Measurements from ENCODE around the gene ZBTB7A.
A peak's percentile ranks its signal among the peaks of the same experiment; 100 is the strongest.

The ZBTB7A gene

GRCh38 chr19:4066682-4067395 is at the start of gene ZBTB7A:
TSS of gene ZBTB7A (minus strand) at chr19:4066899. CDS start at chr19:4055232, 11,667 bp downstream.
- peak; percentile 36 for DNase-seq

GRCh38 chr19:4115818-4116385 is 49.2 kb upstream of the ZBTB7A start:
- no peak for DNase-seq

GRCh38 chr19:4115050-4115817 is 48.5 kb upstream of the ZBTB7A start:
- no peak for DNase-seq

GRCh38 chr19:4114181-4114580 is 47.5 kb upstream of the ZBTB7A start:
- DNase-seq = no peak

- DNase-seq = no peak
These were observed 46.8 kb upstream of the ZBTB7A start for GRCh38 chr19:4113398-4114088.

GRCh38 chr19:4112367-4112766 is 45.7 kb upstream of the ZBTB7A start:
- no peak for DNase-seq

- no peak for DNase-seq
These were observed 42.9 kb upstream of the ZBTB7A start for GRCh38 chr19:4109626-4109945.

- DNase-seq = no peak
These were observed 42.3 kb upstream of the ZBTB7A start for GRCh38 chr19:4108767-4109625.

GRCh38 chr19:4103080-4103433 is 36.4 kb upstream of the ZBTB7A start:
- no peak for DNase-seq

- no peak for DNase-seq
These were observed 35.8 kb upstream of the ZBTB7A start for GRCh38 chr19:4102339-4103079.

- DNase-seq = no peak
These were observed 34.7 kb upstream of the ZBTB7A start for GRCh38 chr19:4101496-4101770.

- DNase-seq = no peak
These were observed 34.2 kb upstream of the ZBTB7A start for GRCh38 chr19:4100647-4101495.

GRCh38 chr19:4099041-4099764 is 32.5 kb upstream of the ZBTB7A start:
- no peak for DNase-seq

- DNase-seq = no peak
These were observed 31.8 kb upstream of the ZBTB7A start for GRCh38 chr19:4098493-4098892.

- no peak for DNase-seq
These were observed 30.8 kb upstream of the ZBTB7A start for GRCh38 chr19:4097501-4097900.

GRCh38 chr19:4096049-4096892 is 29.6 kb upstream of the ZBTB7A start:
- no peak for DNase-seq

GRCh38 chr19:4095488-4095844 is 28.8 kb upstream of the ZBTB7A start:
- DNase-seq = no peak

- no peak for DNase-seq
These were observed 28.2 kb upstream of the ZBTB7A start for GRCh38 chr19:4094761-4095487.

- no peak for DNase-seq
These were observed 27.6 kb upstream of the ZBTB7A start for GRCh38 chr19:4094291-4094690.

Measured in NCI-H774 (cell line).